ENCODE data around the gene JAG1. TPM values are rescaled to one million over a fixed set of nuclear protein-coding genes. Genes with fewer than 3 reads are reported as not detected.

The JAG1 gene
- total and polyA plus RNA-seq, 4 donors = 11.9 to 70.3 (median 46.8) TPM

GRCh38 chr20:10652660-10653261 is 21.0 kb downstream of the JAG1 start:
- DNase-seq (peak in 2 of 3 donors; percentile 61 to 66), ATAC-seq (ENCODE audit: insufficient read depth, low FRiP score) (no peak)
- H3K4me3 ChIP-seq = no peak overlapping the region
- H3K36me3 ChIP-seq (ENCODE audit: control insufficient read depth in 4 of 4, insufficient read depth in 4 of 4, low read length in 4 of 4) = peaks cover 14 to 50% (median 35%) of the 10 kb centered on the region in 4 donors
- no peak overlapping the region for H3K9ac ChIP-seq (ENCODE audit: insufficient read depth in 1 of 2, low read length in 2 of 2)
- H3K27ac ChIP-seq (ENCODE audit: low read depth in 1 of 2, low read length in 1 of 2) = peak overlapping the region in 1 of 2 donors; percentile 34
- no peak for TF ChIP-seq CTCF (IDR thresholded peaks at IDR 0.05; ENCODE audit: control extremely low read depth, extremely low read depth)
- H3K27me3 ChIP-seq (ENCODE audit: control insufficient read depth in 3 of 3, insufficient read depth in 3 of 3, low read length in 2 of 3) = no peaks in the 10 kb centered on the region
- 34 to 53% methylated on average over 9 of the region's 9 CpGs for WGBS, 2 donors
- peaks cover 16 to 40% (median 26%) of the 10 kb centered on the region in 5 donors for H3K4me1 ChIP-seq (ENCODE audit: control insufficient read depth in 5 of 5, insufficient read depth in 5 of 5, low read length in 5 of 5)
- H3K9me3 ChIP-seq (ENCODE audit: control insufficient read depth in 4 of 4, insufficient read depth in 3 of 4, low read length in 3 of 4) = no peaks in the 10 kb centered on the region

GRCh38 chr20:10652185-10652584 is 21.6 kb downstream of the JAG1 start:
- Histone ChIP-seq H3K9me3 (ENCODE audit: control insufficient read depth in 4 of 4, insufficient read depth in 3 of 4, low read length in 3 of 4) (no peaks in the 10 kb centered on the region), H3K36me3 (ENCODE audit: control insufficient read depth in 4 of 4, insufficient read depth in 4 of 4, low read length in 4 of 4) (peaks cover 19 to 48% (median 34%) of the 10 kb centered on the region in 4 donors), H3K9ac (ENCODE audit: insufficient read depth in 1 of 2, low read length in 2 of 2) (no peak overlapping the region), H3K27ac (ENCODE audit: low read depth in 1 of 2, low read length in 1 of 2) (peak overlapping the region in 1 of 2 donors; percentile 34), H3K4me3 (no peak overlapping the region), H3K4me1 (ENCODE audit: control insufficient read depth in 5 of 5, insufficient read depth in 5 of 5, low read length in 5 of 5) (peaks cover 16 to 40% (median 26%) of the 10 kb centered on the region in 5 donors), H3K27me3 (ENCODE audit: control insufficient read depth in 3 of 3, insufficient read depth in 3 of 3, low read length in 2 of 3) (no peaks in the 10 kb centered on the region)
- no peak for ATAC-seq (ENCODE audit: insufficient read depth, low FRiP score)
- 90 to 93% methylated on average over 9 of the region's 9 CpGs for WGBS, 2 donors
- no peak for DNase-seq
- TF ChIP-seq CTCF (IDR thresholded peaks at IDR 0.05; ENCODE audit: control extremely low read depth, extremely low read depth) = no peak

GRCh38 chr20:10651227-10651990 is 22.4 kb downstream of the JAG1 start:
- ATAC-seq (ENCODE audit: insufficient read depth, low FRiP score) (no peak), DNase-seq (peak; percentile 44 to 70 (median 52))
- 41 to 60% methylated on average over 15 of the region's 15 CpGs for WGBS, 2 donors
- peaks cover 16 to 40% (median 26%) of the 10 kb centered on the region in 5 donors for H3K4me1 ChIP-seq (ENCODE audit: control insufficient read depth in 5 of 5, insufficient read depth in 5 of 5, low read length in 5 of 5)
- no peak for TF ChIP-seq CTCF (IDR thresholded peaks at IDR 0.05; ENCODE audit: control extremely low read depth, extremely low read depth)
- H3K27me3 ChIP-seq (ENCODE audit: control insufficient read depth in 3 of 3, insufficient read depth in 3 of 3, low read length in 2 of 3) = no peaks in the 10 kb centered on the region
- H3K27ac ChIP-seq (ENCODE audit: low read depth in 1 of 2, low read length in 1 of 2) = peak overlapping the region in 1 of 2 donors; percentile 20
- H3K4me3 ChIP-seq = no peak overlapping the region
- peak overlapping the region; percentile 8 to 36 for H3K9ac ChIP-seq (ENCODE audit: insufficient read depth in 1 of 2, low read length in 2 of 2)
- peaks cover 21 to 48% (median 39%) of the 10 kb centered on the region in 4 donors for H3K36me3 ChIP-seq (ENCODE audit: control insufficient read depth in 4 of 4, insufficient read depth in 4 of 4, low read length in 4 of 4)
- no peaks in the 10 kb centered on the region for H3K9me3 ChIP-seq (ENCODE audit: control insufficient read depth in 4 of 4, insufficient read depth in 3 of 4, low read length in 3 of 4)
